Subcutaneous abdominal adipose tissue (tissue), 5 donors: ENCODE data around the gene CHAT.

Experiments used
- H3K27ac ChIP-seq: one replicate; pipeline ENCODE4 v1.7.0; 2013; ENCODE audit warnings: low read depth, mild to moderate bottlenecking, inconsistent platforms, low read length, moderate library complexity
- H3K27me3 ChIP-seq, 5 donors: one replicate each; pipeline ENCODE4 v1.7.0; 2013; ENCODE audit warnings: low read length in 5 of 5, inconsistent platforms in 1 of 5; ENCODE audit not compliant: control insufficient read depth in 5 of 5, insufficient read depth in 4 of 5
- H3K36me3 ChIP-seq, 5 donors: one replicate each; pipeline ENCODE4 v1.7.0; 2013; ENCODE audit warnings: low read length in 5 of 5; ENCODE audit not compliant: control insufficient read depth in 5 of 5, insufficient read depth in 5 of 5
- H3K4me1 ChIP-seq, 5 donors: one replicate each; pipeline ENCODE4 v1.7.0; 2013; ENCODE audit warnings: low read length in 5 of 5, mild to moderate bottlenecking in 3 of 5, moderate library complexity in 1 of 5; ENCODE audit not compliant: control insufficient read depth in 5 of 5, insufficient read depth in 5 of 5
- H3K4me3 ChIP-seq, 5 donors: one replicate each; pipeline ENCODE4 v1.7.0; 2013; ENCODE audit warnings: low read length in 5 of 5, low read depth in 1 of 5
- H3K9ac ChIP-seq, 5 donors: one replicate each; pipeline ENCODE4 v1.7.0; 2013; ENCODE audit warnings: low read length in 5 of 5, mild to moderate bottlenecking in 4 of 5, moderate library complexity in 3 of 5
- H3K9me3 ChIP-seq, 5 donors: one replicate each; pipeline ENCODE4 v1.7.0; 2013; ENCODE audit warnings: low read length in 5 of 5; ENCODE audit not compliant: control insufficient read depth in 5 of 5
- donor health status: healthy.
- donor health status: healthy.
- donor health status: healthy.
- donor health status: healthy.
- donor health status: healthy.

Gene CHAT

GRCh38 chr10:49694466-49694865 lies 80.6 kb downstream of the CHAT start:
- Histone ChIP-seq H3K27ac (no peak overlapping the region), H3K9ac (no peak overlapping the region), H3K4me3 (no peak overlapping the region), H3K9me3 (peaks cover 0 to 6% (median 4%) of the 10 kb centered on the region in 5 donors), H3K4me1 (no peaks in the 10 kb centered on the region), H3K36me3 (no peaks in the 10 kb centered on the region), H3K27me3 (peaks cover 13 to 21% (median 15%) of the 10 kb centered on the region in 5 donors)

GRCh38 chr10:49696311-49696710 lies 82.5 kb downstream of the CHAT start:
- H3K27me3 ChIP-seq, result peaks cover 7 to 13% (median 11%) of the 10 kb centered on the region in 5 donors
- no peaks in the 10 kb centered on the region for H3K36me3 ChIP-seq
- H3K4me3 ChIP-seq, result no peak overlapping the region
- H3K27ac ChIP-seq, result no peak overlapping the region
- no peaks in the 10 kb centered on the region for H3K4me1 ChIP-seq
- H3K9ac ChIP-seq, result no peak overlapping the region
- peaks cover 0 to 6% (median 4%) of the 10 kb centered on the region in 5 donors for H3K9me3 ChIP-seq

DNA sequence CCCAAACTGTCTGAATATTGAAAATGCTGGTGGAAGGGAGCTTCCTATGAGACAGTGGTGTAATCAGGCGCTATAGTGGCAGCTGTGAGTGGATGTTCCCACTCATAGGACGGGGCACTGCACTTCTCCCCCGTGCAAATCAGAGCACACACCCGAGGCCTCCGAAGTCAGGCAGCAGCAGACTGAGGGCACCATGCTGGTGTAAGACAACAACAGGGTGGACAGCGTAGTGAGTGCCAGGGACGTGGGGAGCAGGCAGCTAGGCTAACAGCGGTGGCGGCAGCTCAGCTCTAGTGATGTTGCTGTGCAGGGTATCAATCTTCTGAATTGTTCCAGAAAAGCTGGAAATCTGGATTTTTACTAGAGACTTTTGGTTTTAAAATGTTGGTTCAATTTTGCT lies 84.8 kb downstream of the CHAT start:
- Histone ChIP-seq H3K27me3 (peaks cover 0 to 7% (median under 1%) of the 10 kb centered on the region in 5 donors), H3K9me3 (peaks cover 0 to under 1% (median 0%) of the 10 kb centered on the region in 5 donors), H3K4me3 (no peak overlapping the region), H3K4me1 (no peaks in the 10 kb centered on the region), H3K9ac (no peak overlapping the region), H3K27ac (no peak overlapping the region), H3K36me3 (no peaks in the 10 kb centered on the region)

- Histone ChIP-seq H3K9ac (no peak overlapping the region), H3K27ac (no peak overlapping the region), H3K27me3 (peaks cover 0 to 7% (median 0%) of the 10 kb centered on the region in 5 donors), H3K4me3 (no peak overlapping the region), H3K36me3 (no peaks in the 10 kb centered on the region), H3K9me3 (peaks cover 0 to 3% (median 0%) of the 10 kb centered on the region in 5 donors), H3K4me1 (no peaks in the 10 kb centered on the region)
Measured at GRCh38 chr10:49700211-49700610, 86.4 kb downstream of the CHAT start.

DNA sequence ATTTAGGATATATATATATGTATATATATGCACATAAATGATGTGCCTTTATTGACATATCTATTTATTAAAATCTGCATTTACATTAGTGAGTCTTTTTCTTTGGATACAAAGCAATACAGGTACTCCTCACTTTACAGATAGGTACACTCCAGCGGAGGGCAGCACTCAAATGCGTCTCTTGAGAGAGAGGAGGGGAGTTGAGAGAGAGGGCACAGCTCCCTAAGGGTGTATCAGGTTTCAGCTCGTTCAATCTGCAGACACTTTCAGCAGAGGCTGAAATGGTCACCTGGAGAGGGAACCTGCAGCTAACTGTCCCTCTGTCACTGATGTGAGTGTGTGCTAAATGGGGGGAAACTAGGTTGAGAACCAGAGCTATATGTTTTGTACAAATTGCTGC lies 87.2 kb downstream of the CHAT start:
- Histone ChIP-seq H3K4me3 (no peak overlapping the region), H3K36me3 (no peaks in the 10 kb centered on the region), H3K9ac (no peak overlapping the region), H3K27ac (no peak overlapping the region), H3K9me3 (peaks cover 0 to 3% (median 0%) of the 10 kb centered on the region in 5 donors), H3K27me3 (peaks cover 0 to 7% (median 0%) of the 10 kb centered on the region in 5 donors), H3K4me1 (no peaks in the 10 kb centered on the region)

GRCh38 chr10:49707585-49707984 lies 93.7 kb downstream of the CHAT start:
- Histone ChIP-seq H3K27me3 (peaks cover 0 to 4% (median 2%) of the 10 kb centered on the region in 5 donors), H3K4me1 (no peaks in the 10 kb centered on the region), H3K27ac (no peak overlapping the region), H3K36me3 (no peaks in the 10 kb centered on the region), H3K4me3 (no peak overlapping the region), H3K9me3 (peaks cover 0 to 3% (median 0%) of the 10 kb centered on the region in 5 donors), H3K9ac (no peak overlapping the region)

DNA sequence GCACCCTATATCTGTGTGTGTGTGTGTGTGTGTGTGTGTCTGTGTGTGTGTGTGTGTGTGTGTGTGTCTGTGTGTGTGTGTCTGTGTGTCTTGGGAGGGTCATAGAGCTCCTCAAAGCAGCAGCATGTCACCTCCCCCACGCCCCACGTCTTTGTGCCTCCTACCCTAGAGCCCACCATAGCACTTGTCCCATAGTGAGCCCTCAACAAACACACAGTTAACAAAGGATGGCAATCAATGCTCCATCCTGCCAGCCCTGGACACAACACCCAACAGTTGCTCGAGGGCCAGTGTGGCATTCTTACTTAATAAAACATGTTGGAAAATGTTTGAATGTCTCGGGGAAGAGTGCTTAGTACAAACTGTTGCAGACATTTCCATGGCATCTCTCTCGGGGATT lies 96.1 kb downstream of the CHAT start:
- no peaks in the 10 kb centered on the region for H3K36me3 ChIP-seq
- no peak overlapping the region for H3K4me3 ChIP-seq
- H3K9ac ChIP-seq, result no peak overlapping the region
- no peaks in the 10 kb centered on the region for H3K4me1 ChIP-seq
- H3K27me3 ChIP-seq, result peaks cover 0 to 4% (median 2%) of the 10 kb centered on the region in 5 donors
- H3K9me3 ChIP-seq, result peaks cover 0 to 4% (median 0%) of the 10 kb centered on the region in 5 donors
- no peak overlapping the region for H3K27ac ChIP-seq

GRCh38 chr10:49710966-49711365 lies 97.1 kb downstream of the CHAT start:
- Histone ChIP-seq H3K36me3 (no peaks in the 10 kb centered on the region), H3K4me3 (no peak overlapping the region), H3K27ac (no peak overlapping the region), H3K27me3 (peaks cover 0 to 4% (median 2%) of the 10 kb centered on the region in 5 donors), H3K9me3 (peaks cover 0 to 8% (median 0%) of the 10 kb centered on the region in 5 donors), H3K4me1 (no peaks in the 10 kb centered on the region), H3K9ac (no peak overlapping the region)

GRCh38 chr10:49711481-49711880 lies 97.6 kb downstream of the CHAT start:
- H3K4me3 ChIP-seq, result no peak overlapping the region
- H3K27me3 ChIP-seq, result peaks cover 0 to 4% (median 2%) of the 10 kb centered on the region in 5 donors
- H3K27ac ChIP-seq, result no peak overlapping the region
- H3K4me1 ChIP-seq, result no peaks in the 10 kb centered on the region
- peaks cover 0 to 8% (median 0%) of the 10 kb centered on the region in 5 donors for H3K9me3 ChIP-seq
- H3K36me3 ChIP-seq, result no peaks in the 10 kb centered on the region
- H3K9ac ChIP-seq, result no peak overlapping the region

GRCh38 chr10:49713266-49713665 lies 99.4 kb downstream of the CHAT start:
- Histone ChIP-seq H3K9me3 (peaks cover 0 to 8% (median 0%) of the 10 kb centered on the region in 5 donors), H3K36me3 (no peaks in the 10 kb centered on the region), H3K4me1 (no peaks in the 10 kb centered on the region), H3K9ac (no peak overlapping the region), H3K4me3 (no peak overlapping the region), H3K27ac (no peak overlapping the region), H3K27me3 (peaks cover 0 to 4% (median 2%) of the 10 kb centered on the region in 5 donors)
